ENCODE data around the gene PSTK.

DNA sequence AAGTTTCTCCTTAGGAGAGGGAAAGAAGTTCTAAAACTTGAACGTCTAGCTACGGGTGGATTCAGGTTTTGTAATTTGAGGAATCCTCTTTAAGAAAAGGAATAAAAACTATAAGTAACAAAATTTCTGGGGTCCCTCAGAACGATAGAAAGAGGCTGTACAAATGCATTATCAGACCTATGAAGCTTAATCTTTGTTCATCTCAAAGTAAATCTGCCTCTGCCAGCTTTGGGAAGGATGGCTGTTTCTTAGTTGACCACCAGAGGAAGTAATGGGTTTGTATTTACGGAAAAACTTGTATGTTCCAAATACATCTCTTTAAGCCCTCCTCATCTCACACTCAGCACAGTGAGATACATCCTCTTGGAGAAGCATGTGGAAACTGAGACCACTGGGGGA lies 864 bp downstream of the PSTK start:
- TF ChIP-seq, protein P1, sequence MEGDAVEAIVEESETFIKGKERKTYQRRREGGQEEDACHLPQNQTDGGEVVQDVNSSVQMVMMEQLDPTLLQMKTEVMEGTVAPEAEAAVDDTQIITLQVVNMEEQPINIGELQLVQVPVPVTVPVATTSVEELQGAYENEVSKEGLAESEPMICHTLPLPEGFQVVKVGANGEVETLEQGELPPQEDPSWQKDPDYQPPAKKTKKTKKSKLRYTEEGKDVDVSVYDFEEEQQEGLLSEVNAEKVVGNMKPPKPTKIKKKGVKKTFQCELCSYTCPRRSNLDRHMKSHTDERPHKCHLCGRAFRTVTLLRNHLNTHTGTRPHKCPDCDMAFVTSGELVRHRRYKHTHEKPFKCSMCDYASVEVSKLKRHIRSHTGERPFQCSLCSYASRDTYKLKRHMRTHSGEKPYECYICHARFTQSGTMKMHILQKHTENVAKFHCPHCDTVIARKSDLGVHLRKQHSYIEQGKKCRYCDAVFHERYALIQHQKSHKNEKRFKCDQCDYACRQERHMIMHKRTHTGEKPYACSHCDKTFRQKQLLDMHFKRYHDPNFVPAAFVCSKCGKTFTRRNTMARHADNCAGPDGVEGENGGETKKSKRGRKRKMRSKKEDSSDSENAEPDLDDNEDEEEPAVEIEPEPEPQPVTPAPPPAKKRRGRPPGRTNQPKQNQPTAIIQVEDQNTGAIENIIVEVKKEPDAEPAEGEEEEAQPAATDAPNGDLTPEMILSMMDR (IDR thresholded peaks at IDR 0.05; ENCODE audit: poor library complexity): peak; percentile 32
- no peak for TF ChIP-seq EZH2 (IDR thresholded peaks at IDR 0.05; ENCODE audit: borderline replicate concordance)
